Measurements from ENCODE around the gene ACYP2.

ACYP2 gene

DNA sequence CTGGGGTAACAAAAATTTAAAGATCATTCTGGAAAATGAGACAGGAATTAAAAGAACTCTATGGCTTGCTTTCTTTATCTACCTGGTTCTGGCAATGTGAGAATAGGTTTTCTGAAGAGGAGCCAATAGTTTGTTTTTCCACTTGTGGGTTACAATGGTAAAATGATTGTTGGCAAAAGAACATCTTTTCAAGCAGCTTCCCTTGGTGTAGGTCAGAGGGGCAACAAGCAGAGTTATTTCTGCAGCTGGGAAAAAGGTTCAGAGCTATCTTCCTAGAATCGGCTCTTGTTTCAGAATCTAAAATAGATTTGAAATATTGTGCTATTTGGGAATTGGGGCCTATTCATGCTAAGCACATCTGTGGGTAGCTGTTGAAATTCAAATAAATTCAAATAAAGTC, 152.2 kb downstream of the ACYP2 start:
- H3K4me3 ChIP-seq (ENCODE audit: low read depth, low read length) = no peak overlapping the region
- TF ChIP-seq, protein P1, sequence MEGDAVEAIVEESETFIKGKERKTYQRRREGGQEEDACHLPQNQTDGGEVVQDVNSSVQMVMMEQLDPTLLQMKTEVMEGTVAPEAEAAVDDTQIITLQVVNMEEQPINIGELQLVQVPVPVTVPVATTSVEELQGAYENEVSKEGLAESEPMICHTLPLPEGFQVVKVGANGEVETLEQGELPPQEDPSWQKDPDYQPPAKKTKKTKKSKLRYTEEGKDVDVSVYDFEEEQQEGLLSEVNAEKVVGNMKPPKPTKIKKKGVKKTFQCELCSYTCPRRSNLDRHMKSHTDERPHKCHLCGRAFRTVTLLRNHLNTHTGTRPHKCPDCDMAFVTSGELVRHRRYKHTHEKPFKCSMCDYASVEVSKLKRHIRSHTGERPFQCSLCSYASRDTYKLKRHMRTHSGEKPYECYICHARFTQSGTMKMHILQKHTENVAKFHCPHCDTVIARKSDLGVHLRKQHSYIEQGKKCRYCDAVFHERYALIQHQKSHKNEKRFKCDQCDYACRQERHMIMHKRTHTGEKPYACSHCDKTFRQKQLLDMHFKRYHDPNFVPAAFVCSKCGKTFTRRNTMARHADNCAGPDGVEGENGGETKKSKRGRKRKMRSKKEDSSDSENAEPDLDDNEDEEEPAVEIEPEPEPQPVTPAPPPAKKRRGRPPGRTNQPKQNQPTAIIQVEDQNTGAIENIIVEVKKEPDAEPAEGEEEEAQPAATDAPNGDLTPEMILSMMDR (IDR thresholded peaks at IDR 0.05; ENCODE audit: control insufficient read depth, extremely low read depth, insufficient read depth) = no peak
- no peak for DNase-seq (ENCODE audit: low read depth)

DNA sequence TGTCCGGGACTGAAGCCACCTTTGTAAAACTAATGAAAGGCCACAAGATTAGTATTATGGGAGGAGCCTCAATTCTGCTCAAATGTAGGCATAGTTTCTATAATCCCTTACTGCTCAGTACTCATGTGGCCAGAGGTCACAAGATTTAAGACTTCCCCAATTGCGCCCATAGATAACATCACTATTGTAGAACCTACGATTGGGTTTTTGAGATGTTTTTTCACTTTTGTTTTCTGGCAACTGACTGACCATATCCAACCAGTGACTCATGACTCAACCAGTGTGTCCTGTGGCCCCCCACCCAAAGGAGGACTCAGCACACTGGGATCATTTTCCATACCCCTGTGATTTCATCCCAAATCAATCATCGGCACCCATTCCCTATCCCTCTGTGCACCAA, 155.8 kb downstream of the ACYP2 start:
- no peak overlapping the region for H3K4me3 ChIP-seq (ENCODE audit: low read depth, low read length)
- no peak for DNase-seq (ENCODE audit: low read depth)
- TF ChIP-seq, protein P1 (IDR thresholded peaks at IDR 0.05; ENCODE audit: control insufficient read depth, extremely low read depth, insufficient read depth) = no peak

DNA sequence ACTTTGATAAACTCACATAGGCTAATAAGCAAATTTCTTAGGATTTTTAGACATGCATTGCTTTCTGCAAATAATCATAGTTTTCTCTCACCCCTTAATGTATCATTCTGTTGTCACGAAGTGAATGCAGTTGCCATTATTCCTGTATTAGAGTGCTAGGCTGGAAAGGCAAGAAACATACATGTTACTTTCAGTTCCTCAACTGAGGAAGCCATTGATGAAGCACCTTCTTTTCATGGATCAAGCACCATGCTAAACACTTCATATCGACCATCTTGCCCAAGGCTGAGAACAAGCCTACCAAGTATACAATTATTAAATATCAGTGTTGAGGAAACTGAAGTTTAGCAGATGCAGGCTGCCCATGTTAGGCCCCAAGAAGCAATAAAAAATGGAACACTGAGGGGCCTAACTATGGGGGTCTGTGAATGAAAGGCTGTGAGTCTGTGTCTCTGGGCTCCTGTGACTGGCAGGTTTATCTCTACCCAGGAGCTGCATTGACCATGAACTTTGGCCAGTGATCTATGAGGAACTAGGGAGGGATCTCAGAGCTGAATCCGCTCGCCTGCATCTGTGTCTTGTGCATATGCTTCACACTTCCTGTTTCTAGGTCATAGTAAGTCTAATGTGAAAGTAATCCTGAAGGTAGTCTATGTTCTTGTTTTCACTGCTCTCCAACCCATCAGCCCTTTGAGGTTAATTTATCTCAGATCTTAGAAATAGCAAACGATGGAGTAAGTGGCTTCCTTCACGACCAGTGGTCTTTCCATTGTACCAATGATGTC, 156.6 kb downstream of the ACYP2 start:
- H3K4me3 ChIP-seq (ENCODE audit: low read depth, low read length) = no peak overlapping the region
- no peak for DNase-seq (ENCODE audit: low read depth)
- TF ChIP-seq, protein P1 (IDR thresholded peaks at IDR 0.05; ENCODE audit: control insufficient read depth, extremely low read depth, insufficient read depth) = no peak

DNA sequence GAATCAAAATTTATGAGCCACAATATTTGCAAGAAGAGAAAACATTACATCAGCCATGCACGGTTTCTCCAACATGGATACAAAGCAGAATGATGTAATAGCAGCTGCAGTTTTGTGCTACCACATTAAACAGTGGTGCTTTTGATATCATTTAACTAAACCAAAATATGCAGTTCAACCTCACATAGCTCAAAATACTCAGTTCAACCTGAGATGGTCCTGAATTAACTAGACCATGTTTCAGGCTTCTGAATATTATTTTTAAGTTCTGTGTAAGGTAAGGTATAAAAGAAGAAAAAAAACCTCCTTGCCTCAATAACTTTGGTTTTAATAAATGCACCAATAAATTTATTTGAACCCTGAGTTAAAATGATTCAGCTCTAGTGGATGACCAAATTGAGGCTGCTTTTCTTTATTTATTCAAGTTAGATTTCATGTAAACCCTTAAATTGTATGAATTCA, 159.4 kb downstream of the ACYP2 start:
- TF ChIP-seq, protein P1 (IDR thresholded peaks at IDR 0.05; ENCODE audit: control insufficient read depth, extremely low read depth, insufficient read depth) = no peak
- no peak overlapping the region for H3K4me3 ChIP-seq (ENCODE audit: low read depth, low read length)
- no peak for DNase-seq (ENCODE audit: low read depth)

DNA sequence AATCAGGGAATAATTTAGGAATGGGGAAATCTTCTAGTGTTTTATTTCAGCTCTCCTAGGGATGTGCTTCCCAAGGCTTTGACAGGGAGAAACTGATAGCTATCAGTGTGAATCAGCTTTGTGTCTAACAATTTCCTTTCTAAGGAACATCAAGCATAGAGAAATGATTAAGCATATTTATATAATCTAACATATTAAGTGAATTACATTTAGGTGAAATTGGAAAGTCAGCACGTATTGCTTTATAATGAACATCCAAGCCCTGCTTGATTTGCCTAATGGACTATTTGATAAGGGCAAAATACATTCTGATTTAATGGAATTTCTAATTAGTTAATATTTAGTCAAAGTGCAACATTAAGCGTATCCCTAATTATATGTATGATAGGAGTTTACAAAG, 160.1 kb downstream of the ACYP2 start:
- no peak overlapping the region for H3K4me3 ChIP-seq (ENCODE audit: low read depth, low read length)
- DNase-seq (ENCODE audit: low read depth) = no peak
- TF ChIP-seq, protein P1 (IDR thresholded peaks at IDR 0.05; ENCODE audit: control insufficient read depth, extremely low read depth, insufficient read depth) = no peak

DNA sequence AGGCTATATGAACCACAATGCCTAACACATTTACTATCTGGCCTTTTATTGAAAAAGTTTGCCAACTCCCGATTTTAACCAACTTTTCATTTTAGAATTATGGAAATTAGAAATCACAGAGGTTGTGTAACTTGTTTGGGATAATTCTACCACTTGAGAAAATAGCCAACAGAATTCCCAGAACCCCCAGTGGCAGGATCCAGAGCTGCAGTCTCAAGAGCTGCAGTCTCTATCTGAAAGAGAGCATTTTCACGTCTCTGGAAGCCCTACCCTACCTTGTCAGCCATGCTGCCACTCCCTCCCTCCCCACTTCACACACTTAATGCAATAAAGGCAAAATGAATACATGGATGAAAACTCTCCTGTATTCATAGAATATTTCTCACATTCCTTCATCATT, 164.0 kb downstream of the ACYP2 start:
- DNase-seq (ENCODE audit: low read depth) = no peak
- TF ChIP-seq, protein P1 (IDR thresholded peaks at IDR 0.05; ENCODE audit: control insufficient read depth, extremely low read depth, insufficient read depth) = no peak
- H3K4me3 ChIP-seq (ENCODE audit: low read depth, low read length) = no peak overlapping the region

DNA sequence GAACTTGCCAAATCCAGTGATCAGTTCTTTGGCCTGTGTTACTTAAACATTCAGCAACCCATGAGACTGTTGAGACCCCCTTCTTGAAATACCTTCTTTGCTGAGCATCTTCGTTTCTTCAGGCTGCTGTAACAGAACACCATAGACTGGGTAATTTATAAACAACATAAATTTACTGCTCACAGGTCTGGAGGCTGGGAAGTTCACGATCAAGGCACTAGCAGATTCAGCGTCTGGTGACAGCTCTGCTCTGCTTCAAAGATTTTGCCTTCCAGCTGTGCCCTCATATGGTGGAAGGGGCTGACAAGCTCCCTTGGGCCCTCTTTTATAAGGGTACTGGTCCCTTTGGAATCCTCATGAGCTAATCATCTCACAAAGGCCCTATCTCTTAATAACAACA, 169.4 kb downstream of the ACYP2 start:
- no peak overlapping the region for H3K4me3 ChIP-seq (ENCODE audit: low read depth, low read length)
- DNase-seq (ENCODE audit: low read depth) = no peak
- TF ChIP-seq, protein P1 (IDR thresholded peaks at IDR 0.05; ENCODE audit: control insufficient read depth, extremely low read depth, insufficient read depth) = no peak

Data from LNCaP clone FGC (cell line).